ENCODE measurements around the gene CHCHD3. TPM values are rescaled to one million over a fixed set of nuclear protein-coding genes. Genes with fewer than 3 reads are reported as not detected.
"Not testable (repeated sequence)": the region's sequence is repeated elsewhere in the genome, so short reads cannot be mapped to it uniquely, and the experiment has no call there.

Gene CHCHD3
- total RNA-seq, 1 donor from 2014 or later, result 67.0 TPM

DNA sequence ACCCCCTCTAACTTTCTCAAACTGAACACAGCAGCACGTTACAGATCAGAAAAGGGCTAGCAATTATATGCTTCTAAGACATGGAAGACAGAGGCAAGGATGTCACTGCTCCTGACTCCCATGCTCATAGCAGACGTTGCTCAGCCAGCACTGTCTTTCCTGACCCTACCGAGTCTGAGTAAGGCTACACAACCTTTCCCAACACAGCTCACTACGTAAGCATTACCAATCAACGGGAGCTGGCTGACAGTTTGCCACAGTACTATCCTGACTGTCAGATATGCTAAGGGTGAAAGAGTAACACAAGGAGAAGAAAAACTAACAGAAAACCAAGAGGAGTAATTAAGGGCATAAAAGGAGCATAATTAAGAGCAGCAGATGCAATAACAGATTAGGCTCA, 171.2 kb downstream of the CHCHD3 start:
- Mint-ChIP-seq H3K4me1 (ENCODE audit: low read depth) (no peaks in the 10 kb centered on the region), H3K36me3 (ENCODE audit: low read depth) (peaks cover 15% of the 10 kb centered on the region), H3K27me3 (ENCODE audit: low read depth) (no peaks in the 10 kb centered on the region), H3K27ac (no peak overlapping the region), H3K4me3 (ENCODE audit: low read depth) (no peak overlapping the region), H3K9me3 (peaks cover 3% of the 10 kb centered on the region)
- intact Hi-C loops (cut with micrococcal nuclease), result no loop called here
- DNase-seq (ENCODE audit: low spot score), result no peak

GRCh38 chr7:132907380-132907940, 174.4 kb downstream of the CHCHD3 start:
- Mint-ChIP-seq H3K36me3 (ENCODE audit: low read depth) (peaks cover 15% of the 10 kb centered on the region), H3K4me1 (ENCODE audit: low read depth) (peaks cover 2% of the 10 kb centered on the region), H3K27me3 (ENCODE audit: low read depth) (no peaks in the 10 kb centered on the region), H3K9me3 (no peaks in the 10 kb centered on the region), H3K27ac (no peak overlapping the region), H3K4me3 (ENCODE audit: low read depth) (no peak overlapping the region)
- DNase-seq (ENCODE audit: low spot score), result no peak
- intact Hi-C loops (cut with micrococcal nuclease), result no loop called here

GRCh38 chr7:132906193-132906835, 175.6 kb downstream of the CHCHD3 start:
- Mint-ChIP-seq H3K4me1 (ENCODE audit: low read depth) (peaks cover 2% of the 10 kb centered on the region), H3K27me3 (ENCODE audit: low read depth) (no peaks in the 10 kb centered on the region), H3K27ac (no peak overlapping the region), H3K4me3 (ENCODE audit: low read depth) (no peak overlapping the region), H3K36me3 (ENCODE audit: low read depth) (peaks cover 12% of the 10 kb centered on the region), H3K9me3 (no peaks in the 10 kb centered on the region)
- intact Hi-C loops (cut with micrococcal nuclease), result no loop called here
- DNase-seq (ENCODE audit: low spot score), result no peak

- H3K9me3 Mint-ChIP-seq; DNase-seq (ENCODE audit: low spot score); H3K4me1 Mint-ChIP-seq (ENCODE audit: low read depth); H3K27me3 Mint-ChIP-seq (ENCODE audit: low read depth); H3K4me3 Mint-ChIP-seq (ENCODE audit: low read depth); intact Hi-C loops (cut with micrococcal nuclease); H3K27ac Mint-ChIP-seq: not testable (repeated sequence)
- peaks cover 12% of the 10 kb centered on the region for H3K36me3 Mint-ChIP-seq (ENCODE audit: low read depth)
Observed at GRCh38 chr7:132905136-132905535, 176.8 kb downstream of the CHCHD3 start.

DNA sequence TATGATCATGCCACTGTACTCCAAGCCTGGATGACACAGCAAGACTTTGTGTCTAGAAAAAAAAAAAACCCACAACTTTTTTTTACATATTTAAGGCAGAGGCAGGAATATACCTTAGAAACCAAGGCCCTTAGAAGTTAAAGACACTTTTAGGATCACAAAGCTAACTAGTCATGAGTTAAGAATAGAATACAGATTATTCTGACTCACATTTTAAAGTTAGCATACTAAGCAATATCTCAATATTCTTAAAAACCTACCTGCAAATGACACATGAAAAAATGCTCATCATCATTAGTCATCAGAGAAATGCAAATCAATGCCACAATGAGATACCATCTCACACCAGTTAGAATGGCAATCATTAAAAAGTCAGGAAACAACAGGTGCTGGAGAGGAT, 177.7 kb downstream of the CHCHD3 start:
- DNase-seq (ENCODE audit: low spot score), result no peak
- H3K27ac Mint-ChIP-seq, result no peak overlapping the region
- no peaks in the 10 kb centered on the region for H3K9me3 Mint-ChIP-seq
- H3K36me3 Mint-ChIP-seq (ENCODE audit: low read depth), result peaks cover 12% of the 10 kb centered on the region
- H3K4me3 Mint-ChIP-seq (ENCODE audit: low read depth), result no peak overlapping the region
- intact Hi-C loops (cut with micrococcal nuclease), result no loop called here
- peaks cover 2% of the 10 kb centered on the region for H3K4me1 Mint-ChIP-seq (ENCODE audit: low read depth)
- H3K27me3 Mint-ChIP-seq (ENCODE audit: low read depth), result no peaks in the 10 kb centered on the region

GRCh38 chr7:132902294-132902693, 179.6 kb downstream of the CHCHD3 start:
- H3K4me1 Mint-ChIP-seq (ENCODE audit: low read depth); H3K4me3 Mint-ChIP-seq (ENCODE audit: low read depth); intact Hi-C loops (cut with micrococcal nuclease); DNase-seq (ENCODE audit: low spot score); H3K27me3 Mint-ChIP-seq (ENCODE audit: low read depth); H3K9me3 Mint-ChIP-seq; H3K27ac Mint-ChIP-seq: not testable (repeated sequence)
- H3K36me3 Mint-ChIP-seq (ENCODE audit: low read depth), result peaks cover 12% of the 10 kb centered on the region

DNA sequence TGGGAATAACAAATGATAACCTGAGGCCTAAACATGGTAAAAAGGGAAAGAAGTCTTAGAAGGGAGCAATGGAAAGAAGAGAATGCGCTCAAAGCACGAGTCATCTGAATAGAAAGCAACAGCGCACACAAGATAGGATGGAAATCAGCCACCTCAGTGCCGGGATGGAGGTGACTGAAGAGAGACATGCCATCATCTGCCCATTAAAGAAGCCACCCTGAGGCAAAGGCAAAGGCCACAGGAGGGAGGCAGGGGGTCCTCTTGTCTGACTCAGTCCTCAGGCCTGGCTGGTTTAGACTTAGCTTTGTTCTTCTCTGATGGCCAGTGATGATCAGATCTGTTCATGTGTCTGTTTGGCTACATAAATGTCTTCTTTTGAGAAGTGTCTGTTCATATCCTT, 180.6 kb downstream of the CHCHD3 start:
- Mint-ChIP-seq H3K36me3 (ENCODE audit: low read depth) (peaks cover 12% of the 10 kb centered on the region), H3K27ac (no peak overlapping the region), H3K4me1 (ENCODE audit: low read depth) (peaks cover 2% of the 10 kb centered on the region), H3K27me3 (ENCODE audit: low read depth) (no peaks in the 10 kb centered on the region), H3K9me3 (no peaks in the 10 kb centered on the region), H3K4me3 (ENCODE audit: low read depth) (no peak overlapping the region)
- no peak for DNase-seq (ENCODE audit: low spot score)
- intact Hi-C loops (cut with micrococcal nuclease), result no loop called here

DNA sequence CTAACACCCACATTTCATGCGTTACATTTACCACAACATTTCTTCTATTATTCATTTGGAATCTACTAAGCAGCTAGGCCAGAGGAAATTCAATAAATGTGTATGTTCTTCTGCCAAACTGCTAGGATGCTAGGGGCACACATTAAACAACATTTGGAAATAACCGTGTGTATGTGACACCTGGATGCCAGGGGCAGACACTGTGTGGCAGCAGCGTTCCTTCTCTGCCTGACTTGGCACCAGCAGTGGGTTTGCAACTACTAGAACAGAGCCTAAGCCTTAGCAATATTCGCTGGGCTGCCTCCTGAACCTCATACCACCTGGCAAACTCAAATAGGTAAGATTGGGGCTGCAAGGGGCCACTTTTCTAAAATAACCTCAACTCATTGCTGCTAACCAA, 182.1 kb downstream of the CHCHD3 start:
- no peaks in the 10 kb centered on the region for H3K4me1 Mint-ChIP-seq (ENCODE audit: low read depth)
- peaks cover 11% of the 10 kb centered on the region for H3K36me3 Mint-ChIP-seq (ENCODE audit: low read depth)
- intact Hi-C loops (cut with micrococcal nuclease), result no loop called here
- no peaks in the 10 kb centered on the region for H3K9me3 Mint-ChIP-seq
- H3K27ac Mint-ChIP-seq, result no peak overlapping the region
- no peaks in the 10 kb centered on the region for H3K27me3 Mint-ChIP-seq (ENCODE audit: low read depth)
- no peak overlapping the region for H3K4me3 Mint-ChIP-seq (ENCODE audit: low read depth)
- DNase-seq (ENCODE audit: low spot score), result no peak

GRCh38 chr7:132898641-132899175, 183.2 kb downstream of the CHCHD3 start:
- intact Hi-C loops (cut with micrococcal nuclease), result not testable (repeated sequence)

DNA sequence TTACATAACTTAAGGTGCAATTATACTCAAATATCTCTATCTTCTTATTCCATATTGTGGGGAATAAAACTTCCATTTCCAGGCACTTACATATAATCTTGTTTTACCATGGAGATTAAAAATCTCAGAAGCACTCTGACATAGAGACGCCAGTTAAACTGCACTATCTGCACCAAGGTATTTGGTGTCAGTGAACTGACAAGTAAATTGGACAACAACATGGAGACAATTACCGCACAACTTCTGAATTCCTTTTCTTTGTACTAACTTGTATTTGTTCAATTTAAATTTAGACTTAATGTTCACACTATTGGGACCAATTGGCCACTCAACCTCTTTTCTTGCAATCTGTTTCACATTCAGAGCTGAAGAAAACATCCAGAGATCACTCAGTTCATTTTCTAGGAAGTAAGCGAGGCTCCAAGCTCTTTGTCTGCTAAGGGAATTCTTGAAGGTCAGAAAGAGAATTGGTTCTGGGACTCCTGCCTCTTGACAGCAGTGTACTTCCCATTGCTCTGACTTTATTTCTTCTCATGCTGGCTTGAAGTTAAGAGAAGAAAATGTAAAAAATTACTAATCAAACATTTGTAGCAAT, 184.7 kb downstream of the CHCHD3 start:
- Mint-ChIP-seq H3K4me1 (ENCODE audit: low read depth) (no peaks in the 10 kb centered on the region), H3K9me3 (peaks cover 3% of the 10 kb centered on the region), H3K27ac (no peak overlapping the region), H3K4me3 (ENCODE audit: low read depth) (no peak overlapping the region), H3K36me3 (ENCODE audit: low read depth) (peaks cover 8% of the 10 kb centered on the region), H3K27me3 (ENCODE audit: low read depth) (no peaks in the 10 kb centered on the region)
- intact Hi-C loops (cut with micrococcal nuclease), result no loop called here
- DNase-seq (ENCODE audit: low spot score), result no peak

More at GRCh38 chr7:132898641-132899175, 183.2 kb downstream of the CHCHD3 start:
- H3K27ac Mint-ChIP-seq; DNase-seq (ENCODE audit: low spot score); H3K27me3 Mint-ChIP-seq (ENCODE audit: low read depth); H3K4me1 Mint-ChIP-seq (ENCODE audit: low read depth); H3K4me3 Mint-ChIP-seq (ENCODE audit: low read depth); H3K36me3 Mint-ChIP-seq (ENCODE audit: low read depth); H3K9me3 Mint-ChIP-seq: not testable (repeated sequence)

GRCh38 chr7:132895231-132895630, 186.7 kb downstream of the CHCHD3 start:
- Mint-ChIP-seq H3K9me3 (peaks cover 7% of the 10 kb centered on the region), H3K27me3 (ENCODE audit: low read depth) (no peaks in the 10 kb centered on the region), H3K4me1 (ENCODE audit: low read depth) (no peaks in the 10 kb centered on the region), H3K27ac (no peak overlapping the region), H3K4me3 (ENCODE audit: low read depth) (no peak overlapping the region), H3K36me3 (ENCODE audit: low read depth) (peaks cover 12% of the 10 kb centered on the region)
- no peak for DNase-seq (ENCODE audit: low spot score)
- intact Hi-C loops (cut with micrococcal nuclease), result no loop called here

DNA sequence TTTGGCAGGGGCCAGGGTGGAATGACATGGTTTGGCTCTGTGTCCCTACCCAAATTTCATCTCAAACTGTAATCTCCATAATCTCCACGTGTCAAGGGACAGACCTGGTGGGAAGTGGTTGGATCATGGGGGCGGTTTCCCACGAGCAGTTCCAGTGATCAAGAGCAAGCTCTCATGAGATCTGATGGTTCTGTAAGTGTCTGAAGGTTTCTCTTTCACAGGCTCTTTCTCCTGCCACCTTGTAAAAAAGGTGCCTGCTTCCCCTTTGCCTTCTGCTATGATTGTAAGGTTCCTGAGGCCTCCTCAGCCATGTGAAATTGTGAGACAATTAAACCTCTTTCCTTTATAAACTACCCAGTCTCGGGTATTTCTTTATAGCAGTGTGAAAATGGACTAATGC, 188.3 kb downstream of the CHCHD3 start:
- Mint-ChIP-seq H3K36me3 (ENCODE audit: low read depth) (peaks cover 12% of the 10 kb centered on the region), H3K4me3 (ENCODE audit: low read depth) (no peak overlapping the region), H3K9me3 (peaks cover 7% of the 10 kb centered on the region), H3K27me3 (ENCODE audit: low read depth) (no peaks in the 10 kb centered on the region), H3K4me1 (ENCODE audit: low read depth) (no peaks in the 10 kb centered on the region), H3K27ac (no peak overlapping the region)
- intact Hi-C loops (cut with micrococcal nuclease), result no loop called here
- DNase-seq (ENCODE audit: low spot score), result no peak

DNA sequence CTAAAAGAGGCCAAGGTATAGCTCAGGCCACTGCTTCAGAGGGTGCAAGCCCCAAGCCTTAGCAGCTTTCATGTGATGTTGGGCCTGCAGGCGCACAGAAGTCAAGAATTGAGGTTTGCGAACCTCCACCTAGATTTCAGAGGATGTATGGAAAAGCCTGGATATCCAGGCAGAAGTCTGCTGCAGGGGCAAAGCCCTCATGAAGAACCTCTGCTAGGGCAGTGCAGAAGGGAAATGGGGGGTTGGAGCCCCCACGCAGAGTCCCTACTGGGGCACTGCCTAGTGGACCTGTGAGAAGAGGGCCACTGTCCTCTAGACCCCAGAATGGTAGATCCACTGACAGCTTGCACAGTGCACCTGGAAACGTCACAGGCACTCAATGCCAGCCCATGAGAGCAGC, 189.1 kb downstream of the CHCHD3 start:
- H3K4me3 Mint-ChIP-seq (ENCODE audit: low read depth); H3K27me3 Mint-ChIP-seq (ENCODE audit: low read depth); H3K27ac Mint-ChIP-seq; H3K9me3 Mint-ChIP-seq; DNase-seq (ENCODE audit: low spot score); H3K4me1 Mint-ChIP-seq (ENCODE audit: low read depth); intact Hi-C loops (cut with micrococcal nuclease): not testable (repeated sequence)
- peaks cover 12% of the 10 kb centered on the region for H3K36me3 Mint-ChIP-seq (ENCODE audit: low read depth)
